ELF-1 (cell line): ENCODE measurements around the gene SERPINA3.

ENCODE experiments used
- DNase-seq: peaks from one replicate; pipeline ENCODE4 v3.0.0-alpha.2; 2016; ENCODE audit warnings: low read depth, low spot score

SERPINA3 gene

DNA sequence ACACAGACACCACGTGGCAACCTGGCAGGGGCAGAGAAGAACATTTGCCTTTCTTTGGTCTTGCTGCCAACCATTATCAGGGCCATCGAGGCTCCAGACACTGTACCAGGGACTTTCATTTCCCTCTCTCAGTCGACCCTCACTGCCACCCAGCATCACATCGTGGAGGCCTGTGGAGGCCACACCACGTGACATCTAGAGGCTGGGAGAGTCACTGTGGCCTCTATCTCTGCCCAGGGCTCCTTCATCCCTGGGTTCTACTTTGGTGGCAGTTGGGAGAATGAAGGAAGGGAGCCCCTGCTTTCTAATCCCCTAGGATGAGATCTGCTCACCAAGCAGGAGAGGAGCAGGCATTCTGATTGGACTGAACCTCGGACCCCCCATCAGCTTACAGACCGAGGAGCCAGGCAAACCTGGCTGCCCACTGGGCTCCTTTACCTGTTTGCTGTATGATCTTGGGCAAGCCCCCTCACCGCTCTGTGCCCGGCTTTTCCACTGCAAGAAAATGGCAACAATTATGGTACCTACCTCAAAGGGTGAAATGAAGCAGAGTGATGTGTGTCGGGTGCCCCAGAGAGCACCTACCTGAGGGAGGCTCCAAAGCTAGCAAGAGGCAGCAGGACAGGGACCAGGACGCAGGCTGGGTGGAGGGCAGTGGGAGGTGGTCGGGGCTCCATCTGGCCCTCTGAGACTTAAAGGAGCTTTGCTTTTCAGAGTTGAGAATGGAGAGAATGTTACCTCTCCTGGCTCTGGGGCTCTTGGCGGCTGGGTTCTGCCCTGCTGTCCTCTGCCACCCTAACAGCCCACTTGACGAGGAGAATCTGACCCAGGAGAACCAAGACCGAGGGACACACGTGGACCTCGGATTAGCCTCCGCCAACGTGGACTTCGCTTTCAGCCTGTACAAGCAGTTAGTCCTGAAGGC lies 1.8 kb downstream of the SERPINA3 start:
- DNase-seq, result no peak

DNA sequence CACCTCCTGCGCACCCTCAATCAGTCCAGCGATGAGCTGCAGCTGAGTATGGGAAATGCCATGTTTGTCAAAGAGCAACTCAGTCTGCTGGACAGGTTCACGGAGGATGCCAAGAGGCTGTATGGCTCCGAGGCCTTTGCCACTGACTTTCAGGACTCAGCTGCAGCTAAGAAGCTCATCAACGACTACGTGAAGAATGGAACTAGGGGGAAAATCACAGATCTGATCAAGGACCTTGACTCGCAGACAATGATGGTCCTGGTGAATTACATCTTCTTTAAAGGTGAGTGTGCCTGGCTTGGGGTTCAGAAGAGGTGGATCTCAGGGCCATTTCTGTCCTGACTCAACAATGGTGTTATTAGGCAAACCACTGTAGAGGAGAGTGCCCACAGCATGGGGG lies 2.6 kb downstream of the SERPINA3 start:
- DNase-seq, result no peak

GRCh38 chr14:94615254-94615653 lies 3.1 kb downstream of the SERPINA3 start:
- peak; percentile 5 for DNase-seq

DNA sequence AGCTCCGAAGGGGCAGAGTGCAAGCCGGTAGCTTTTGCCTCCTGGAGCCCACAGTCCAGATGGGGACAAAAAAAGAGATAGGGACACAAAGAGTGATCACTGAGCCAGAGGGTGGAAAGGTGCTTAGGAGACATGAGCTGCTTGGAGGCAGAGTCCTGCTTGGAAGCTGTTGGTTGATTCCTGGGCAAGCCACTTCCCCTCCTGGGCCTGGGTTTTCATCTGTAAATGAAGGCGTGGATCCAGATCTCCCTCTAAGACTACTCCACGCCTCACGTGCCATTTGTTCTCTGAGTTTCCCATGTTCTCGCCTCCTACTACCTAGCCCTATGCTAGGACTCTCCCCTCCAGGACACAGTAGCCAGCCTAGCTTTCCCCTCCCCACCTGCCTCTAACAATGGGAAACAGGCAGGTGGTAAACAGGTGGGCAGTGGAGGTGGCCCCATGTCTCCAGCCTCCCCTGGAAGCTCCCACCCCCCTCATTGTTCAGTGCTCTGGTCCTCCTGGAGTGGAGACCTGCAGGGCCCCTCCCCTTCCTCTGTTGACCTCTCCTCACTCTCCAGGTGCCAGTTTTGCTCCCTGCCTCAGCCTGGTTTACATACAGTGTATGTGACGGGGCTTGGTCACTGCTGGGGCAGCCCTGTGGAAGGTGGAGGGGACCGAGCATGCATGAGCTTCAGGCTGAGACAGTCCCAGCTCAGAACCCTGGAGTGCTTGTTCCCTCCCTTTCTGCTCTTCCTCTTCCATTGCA lies 3.8 kb downstream of the SERPINA3 start:
- DNase-seq, result no peak

DNA sequence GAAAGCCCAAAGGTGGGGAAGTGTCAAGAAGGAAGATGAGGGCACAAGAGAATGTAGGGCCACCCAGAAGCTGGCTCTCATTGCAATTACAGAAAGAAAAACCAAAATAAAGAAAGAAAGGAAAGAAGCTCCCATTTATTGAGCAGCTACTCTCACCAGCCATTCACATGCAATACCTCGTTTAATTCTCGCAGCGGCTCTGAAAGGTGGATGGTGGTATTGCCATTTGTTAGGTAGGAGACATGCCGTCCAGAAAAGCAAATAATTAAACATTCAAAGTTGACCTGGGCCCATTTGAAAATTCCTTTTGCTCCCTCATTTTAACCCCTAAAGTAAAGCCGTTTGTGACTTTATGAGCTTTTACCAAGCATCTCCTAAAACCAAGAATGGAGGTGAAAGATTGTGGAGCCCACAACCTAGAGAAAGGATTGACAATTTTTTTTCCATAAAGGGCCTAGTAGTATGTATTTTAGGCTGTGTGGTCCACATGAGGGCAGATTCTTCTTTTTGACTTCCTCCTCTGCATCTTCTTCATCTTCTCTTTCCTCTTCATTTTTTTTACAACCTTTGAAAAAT lies 5.3 kb downstream of the SERPINA3 start:
- DNase-seq, result no peak

GRCh38 chr14:94617988-94618822 lies 6.0 kb downstream of the SERPINA3 start:
- DNase-seq, result no peak

DNA sequence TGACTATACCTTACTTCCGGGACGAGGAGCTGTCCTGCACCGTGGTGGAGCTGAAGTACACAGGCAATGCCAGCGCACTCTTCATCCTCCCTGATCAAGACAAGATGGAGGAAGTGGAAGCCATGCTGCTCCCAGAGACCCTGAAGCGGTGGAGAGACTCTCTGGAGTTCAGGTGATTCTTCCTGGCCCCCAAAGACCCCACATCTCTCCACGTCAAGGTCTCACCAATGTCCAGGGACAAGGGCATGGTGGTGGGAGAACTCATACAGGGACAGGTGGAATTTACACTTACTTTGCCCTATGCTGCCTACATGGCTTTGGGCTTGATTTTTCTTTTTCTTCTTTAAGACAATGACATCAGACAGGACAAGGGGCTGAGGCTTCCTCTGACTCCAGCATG lies 7.1 kb downstream of the SERPINA3 start:
- DNase-seq, result no peak

DNA sequence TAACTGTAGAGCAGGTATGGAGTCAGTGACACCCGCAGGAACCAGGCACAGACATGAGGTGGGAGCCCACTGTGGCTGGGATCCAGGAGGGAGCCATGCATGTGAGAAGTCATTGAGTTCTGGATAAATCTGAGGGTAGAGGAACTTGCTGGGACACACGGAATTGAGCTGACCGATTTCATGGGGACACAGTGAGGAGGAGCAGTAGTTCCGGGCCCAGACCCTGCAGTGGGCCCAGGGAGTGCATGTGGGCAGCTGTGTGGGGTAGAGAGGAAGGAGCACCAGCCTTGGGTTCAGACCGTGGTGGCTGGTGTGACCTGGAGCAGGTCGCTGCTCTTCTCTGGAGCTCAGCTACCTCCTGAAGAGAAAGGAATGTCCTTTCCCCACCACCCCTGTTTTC lies 8.4 kb downstream of the SERPINA3 start:
- DNase-seq, result no peak

DNA sequence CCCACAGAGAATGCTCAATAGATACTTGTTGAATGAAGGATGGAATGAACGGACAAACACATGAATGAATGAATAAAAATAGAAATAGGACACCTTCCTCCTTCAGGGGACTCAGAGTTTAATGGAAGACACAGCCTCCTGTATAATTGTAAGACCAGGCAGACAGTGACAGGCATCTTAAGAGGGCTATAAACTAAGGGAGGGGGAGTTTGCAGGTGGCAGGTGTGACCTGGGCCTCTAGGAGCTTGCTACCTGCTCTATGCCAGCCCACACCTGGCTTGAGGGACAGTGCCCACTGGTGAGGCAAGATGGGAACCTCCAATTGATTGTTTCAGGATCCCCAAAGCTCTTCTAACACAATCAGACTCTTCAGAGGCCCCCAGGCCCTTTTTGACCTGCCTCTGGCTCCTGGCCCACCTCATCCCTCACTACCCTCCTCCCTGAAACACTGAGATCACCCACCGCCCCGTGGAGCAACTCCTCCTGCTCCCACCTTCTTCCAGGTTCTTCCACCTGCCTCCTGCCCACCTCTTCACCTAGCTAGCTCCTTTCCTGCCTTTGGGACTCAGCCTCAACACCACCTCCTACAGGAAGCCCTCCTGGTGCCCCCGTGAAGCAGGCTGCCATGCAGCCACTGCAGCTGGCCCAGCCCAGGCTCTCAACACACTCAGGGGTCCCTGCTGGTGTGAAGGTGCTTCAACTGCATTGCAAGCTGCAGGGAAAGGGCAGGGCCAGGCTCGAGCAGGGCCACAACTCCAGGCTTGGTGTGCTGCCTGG lies 9.4 kb downstream of the SERPINA3 start:
- no peak for DNase-seq

DNA sequence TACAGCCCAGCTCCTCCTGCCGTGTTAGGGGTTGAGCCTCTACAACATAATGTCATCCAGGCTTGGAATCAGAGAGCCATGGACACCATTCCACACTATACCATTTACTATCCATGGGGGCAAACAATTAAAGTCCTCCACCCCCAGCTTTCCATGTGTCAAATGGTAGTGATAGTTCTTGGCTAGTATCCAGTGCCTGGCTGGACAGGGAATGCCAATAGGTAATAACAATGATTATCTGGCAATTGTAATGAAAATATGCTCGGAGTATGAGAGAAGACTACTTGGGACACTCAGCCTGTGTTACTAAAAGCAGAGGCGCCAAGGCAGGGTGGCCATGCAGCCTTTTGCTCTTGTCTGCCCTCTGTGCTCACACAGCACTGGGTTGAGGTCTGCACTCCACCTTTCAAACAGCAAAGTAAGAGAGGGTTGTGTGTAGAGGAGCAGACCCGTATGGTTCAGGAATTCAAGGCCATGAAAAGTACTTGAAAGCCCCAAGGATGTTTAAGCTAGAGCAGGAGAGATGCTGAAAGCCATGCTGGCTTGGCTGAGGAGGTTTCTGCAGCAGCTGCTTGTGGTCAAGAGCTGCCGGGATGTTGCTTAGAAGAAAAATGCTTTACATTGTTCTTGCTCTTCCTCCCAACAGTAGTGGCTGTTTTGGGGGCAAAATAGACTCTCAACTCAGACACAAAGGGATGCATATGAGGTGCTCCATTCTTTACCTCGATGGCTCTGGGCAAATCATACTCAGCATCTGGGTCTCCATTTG lies 10.6 kb downstream of the SERPINA3 start:
- no peak for DNase-seq

GRCh38 chr14:94623422-94623809 lies 11.2 kb downstream of the SERPINA3 start:
- no peak for DNase-seq

GRCh38 chr14:94623856-94624499 lies 11.8 kb downstream of the SERPINA3 start:
- DNase-seq, result no peak

DNA sequence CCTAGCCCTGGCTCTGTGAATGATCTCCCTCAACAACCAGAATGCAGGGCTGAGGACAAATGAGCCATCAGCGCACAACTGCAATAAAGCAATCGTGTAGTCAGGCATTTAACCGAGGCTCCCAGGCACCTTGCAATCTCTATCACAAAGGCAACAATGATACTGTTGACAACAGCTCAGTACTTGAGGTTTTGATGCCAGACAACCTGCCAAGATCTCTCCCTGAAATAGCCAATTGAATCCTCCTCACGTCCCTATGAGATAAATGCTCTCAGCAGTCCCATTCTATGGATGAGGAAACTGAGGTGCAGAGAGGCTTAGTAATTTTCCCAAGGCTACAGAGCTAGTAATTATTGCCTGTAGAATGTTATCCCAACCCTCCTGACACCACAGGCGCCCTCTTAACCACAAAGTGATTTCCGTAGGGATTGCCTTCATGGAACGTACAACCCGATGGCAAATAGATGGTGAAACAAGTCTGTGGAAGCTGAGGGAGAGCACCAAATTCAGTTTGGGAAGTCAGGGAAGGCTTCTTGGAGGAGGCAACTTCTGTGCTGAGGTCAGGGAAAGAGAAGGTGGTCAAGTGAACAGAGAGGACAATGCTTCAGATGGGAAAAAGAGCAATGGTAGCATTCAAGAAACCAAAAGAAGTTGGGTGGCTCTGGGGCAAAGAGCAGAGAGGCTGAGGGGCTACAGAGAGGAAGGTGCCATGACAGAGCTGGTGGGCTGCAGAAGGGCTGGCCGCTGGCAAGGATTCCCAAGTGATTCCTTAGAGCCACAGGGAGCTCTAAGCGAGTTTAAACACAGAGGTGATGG lies 12.6 kb downstream of the SERPINA3 start:
- no peak for DNase-seq

DNA sequence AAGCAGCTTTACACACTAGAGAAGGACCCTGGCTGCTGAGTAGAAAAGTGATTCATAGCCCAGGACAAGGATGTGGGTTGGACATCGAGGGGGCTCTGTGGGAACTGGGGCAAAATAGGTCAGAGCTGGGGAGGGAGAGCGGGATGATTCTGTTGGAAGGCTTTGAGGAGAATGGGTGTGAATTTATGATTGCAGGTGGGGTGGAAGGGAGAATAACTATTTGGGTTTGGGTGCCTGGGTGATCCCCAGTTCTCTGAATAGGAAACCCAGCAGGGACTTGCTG lies 13.1 kb downstream of the SERPINA3 start:
- DNase-seq, result no peak

DNA sequence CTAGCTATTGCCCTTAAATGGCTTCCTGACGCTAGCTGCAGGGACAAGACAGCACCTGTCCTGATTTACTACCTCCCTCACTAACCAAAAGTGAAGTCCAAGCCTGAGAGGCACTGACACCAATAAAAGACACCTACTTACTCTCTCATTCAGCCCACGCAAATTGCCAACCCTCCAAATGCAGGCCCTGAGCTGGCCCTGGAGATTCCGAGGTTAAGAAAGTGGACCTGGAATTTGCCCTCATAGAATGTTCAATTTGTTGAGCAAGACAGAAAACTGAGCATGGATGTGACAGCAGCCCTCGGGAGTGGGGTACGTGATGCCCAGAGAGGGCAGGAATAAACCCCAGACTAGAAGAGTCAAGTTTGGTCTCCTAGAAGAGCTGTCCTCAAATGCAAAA lies 16.4 kb downstream of the SERPINA3 start:
- no peak for DNase-seq

GRCh38 chr14:94630396-94630795 lies 18.2 kb downstream of the SERPINA3 start:
- DNase-seq, result no peak

GRCh38 chr14:94631050-94631449 lies 18.9 kb downstream of the SERPINA3 start:
- DNase-seq, result no peak

DNA sequence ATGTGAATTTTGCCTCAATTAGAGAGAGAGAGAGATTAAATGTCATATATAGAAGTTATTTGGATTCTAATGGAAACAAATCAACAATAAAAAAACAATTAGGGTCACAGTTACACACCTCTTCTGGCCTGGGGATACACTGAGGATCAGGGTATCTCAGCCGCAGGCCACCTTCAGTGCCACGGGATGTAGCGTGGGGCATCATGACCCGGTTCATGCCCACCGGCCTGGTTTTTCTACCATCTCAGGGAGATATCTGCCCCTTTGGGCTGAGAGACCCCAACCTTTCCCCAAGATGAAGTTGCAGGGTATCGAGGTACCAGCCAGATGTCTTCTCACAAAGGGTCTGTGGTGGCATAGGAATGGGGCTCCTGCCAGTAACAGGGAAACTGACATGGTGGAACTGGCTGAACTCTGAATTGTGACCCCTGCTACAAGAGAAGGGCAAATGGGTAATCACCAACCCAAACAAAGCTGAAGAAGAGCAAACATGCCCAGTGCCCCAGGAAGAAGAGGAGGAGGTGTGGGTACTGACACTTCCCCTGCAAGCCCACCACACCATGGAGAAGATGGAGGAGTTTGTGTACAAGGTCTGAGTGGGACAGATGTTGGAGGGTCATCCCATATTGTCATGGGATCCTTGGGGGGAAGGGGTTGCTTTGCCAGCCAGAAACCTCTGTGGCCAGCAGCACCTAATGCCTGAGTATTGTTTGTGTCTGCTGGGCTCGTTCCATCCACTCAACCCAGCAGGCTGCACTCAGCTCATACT lies 19.5 kb downstream of the SERPINA3 start:
- DNase-seq, result no peak
